ENCODE data around the gene ABCA13. TPM values are rescaled to one million over a fixed set of nuclear protein-coding genes. Genes with fewer than 3 reads are reported as not detected.

The ABCA13 gene
- total and polyA plus RNA-seq, 4 donors = 1.2 to 23.2 (median 3.5) TPM

DNA sequence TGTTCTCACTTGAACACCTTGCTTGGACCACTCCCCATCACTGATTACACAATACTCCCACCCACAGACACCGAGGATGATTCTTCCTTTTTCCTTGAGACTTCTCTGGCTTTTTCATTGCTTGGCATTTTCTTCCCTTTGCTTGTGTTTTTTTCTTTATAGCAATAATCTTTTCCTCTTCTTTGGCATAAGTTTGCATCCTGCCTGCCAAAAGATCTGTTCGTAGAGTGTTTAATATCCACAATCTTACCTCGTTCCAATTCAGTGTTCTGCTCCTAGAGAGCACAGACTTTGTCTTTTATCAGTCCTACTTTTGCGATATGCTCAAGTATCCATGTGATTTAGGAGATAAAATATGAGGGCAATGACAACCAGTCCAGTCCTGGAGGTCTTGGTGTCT is 449.8 kb downstream of the ABCA13 start:
- WGBS, 2 donors = 61 to 62% methylated on average over 4 of the region's 4 CpGs
- H3K4me1 ChIP-seq (ENCODE audit: control insufficient read depth in 5 of 5, insufficient read depth in 5 of 5, low read length in 5 of 5) = peaks cover 0 to 11% (median 0%) of the 10 kb centered on the region in 5 donors
- H3K27ac ChIP-seq (ENCODE audit: low read depth in 1 of 2, low read length in 1 of 2) = no peak overlapping the region
- no peaks in the 10 kb centered on the region for H3K27me3 ChIP-seq (ENCODE audit: control insufficient read depth in 3 of 3, insufficient read depth in 3 of 3, low read length in 2 of 3)
- H3K9ac ChIP-seq (ENCODE audit: insufficient read depth in 1 of 2, low read length in 2 of 2) = no peak overlapping the region
- no peaks in the 10 kb centered on the region for H3K36me3 ChIP-seq (ENCODE audit: control insufficient read depth in 4 of 4, insufficient read depth in 4 of 4, low read length in 4 of 4)
- no peak overlapping the region for H3K4me3 ChIP-seq
- TF ChIP-seq, protein P1, sequence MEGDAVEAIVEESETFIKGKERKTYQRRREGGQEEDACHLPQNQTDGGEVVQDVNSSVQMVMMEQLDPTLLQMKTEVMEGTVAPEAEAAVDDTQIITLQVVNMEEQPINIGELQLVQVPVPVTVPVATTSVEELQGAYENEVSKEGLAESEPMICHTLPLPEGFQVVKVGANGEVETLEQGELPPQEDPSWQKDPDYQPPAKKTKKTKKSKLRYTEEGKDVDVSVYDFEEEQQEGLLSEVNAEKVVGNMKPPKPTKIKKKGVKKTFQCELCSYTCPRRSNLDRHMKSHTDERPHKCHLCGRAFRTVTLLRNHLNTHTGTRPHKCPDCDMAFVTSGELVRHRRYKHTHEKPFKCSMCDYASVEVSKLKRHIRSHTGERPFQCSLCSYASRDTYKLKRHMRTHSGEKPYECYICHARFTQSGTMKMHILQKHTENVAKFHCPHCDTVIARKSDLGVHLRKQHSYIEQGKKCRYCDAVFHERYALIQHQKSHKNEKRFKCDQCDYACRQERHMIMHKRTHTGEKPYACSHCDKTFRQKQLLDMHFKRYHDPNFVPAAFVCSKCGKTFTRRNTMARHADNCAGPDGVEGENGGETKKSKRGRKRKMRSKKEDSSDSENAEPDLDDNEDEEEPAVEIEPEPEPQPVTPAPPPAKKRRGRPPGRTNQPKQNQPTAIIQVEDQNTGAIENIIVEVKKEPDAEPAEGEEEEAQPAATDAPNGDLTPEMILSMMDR (IDR thresholded peaks at IDR 0.05; ENCODE audit: control extremely low read depth, extremely low read depth) = no peak
- ATAC-seq (ENCODE audit: insufficient read depth, low FRiP score) (no peak), DNase-seq (peak in 2 of 3 donors; percentile 60 to 68)
- peaks cover 0 to 2% (median 0%) of the 10 kb centered on the region in 4 donors for H3K9me3 ChIP-seq (ENCODE audit: control insufficient read depth in 4 of 4, insufficient read depth in 3 of 4, low read length in 3 of 4)

DNA sequence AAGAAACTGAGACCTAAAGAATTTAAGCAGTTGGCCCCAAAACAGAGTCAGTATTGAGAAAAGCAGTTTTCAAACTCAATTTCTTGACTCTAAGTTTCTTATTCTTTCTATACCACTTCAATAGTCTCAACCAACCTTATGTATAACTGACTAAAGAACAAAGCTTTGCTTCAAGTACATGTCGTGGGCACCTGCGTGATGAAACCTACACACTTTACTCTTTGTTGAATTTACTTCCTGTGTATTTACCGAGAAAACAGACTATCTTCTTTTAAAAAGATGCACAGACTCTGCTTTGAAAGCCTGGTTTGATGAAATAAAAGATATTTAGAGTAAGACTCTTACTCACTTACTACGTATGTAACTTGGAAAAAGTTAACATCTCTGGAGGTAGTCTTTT is 455.9 kb downstream of the ABCA13 start:
- H3K27ac ChIP-seq (ENCODE audit: low read depth in 1 of 2, low read length in 1 of 2) = no peak overlapping the region
- no peaks in the 10 kb centered on the region for H3K36me3 ChIP-seq (ENCODE audit: control insufficient read depth in 4 of 4, insufficient read depth in 4 of 4, low read length in 4 of 4)
- DNase-seq (no peak), ATAC-seq (ENCODE audit: insufficient read depth, low FRiP score) (no peak)
- no peak overlapping the region for H3K9ac ChIP-seq (ENCODE audit: insufficient read depth in 1 of 2, low read length in 2 of 2)
- H3K4me1 ChIP-seq (ENCODE audit: control insufficient read depth in 5 of 5, insufficient read depth in 5 of 5, low read length in 5 of 5) = no peaks in the 10 kb centered on the region
- no peaks in the 10 kb centered on the region for H3K27me3 ChIP-seq (ENCODE audit: control insufficient read depth in 3 of 3, insufficient read depth in 3 of 3, low read length in 2 of 3)
- 81 to 89% methylated on average over 4 of the region's 4 CpGs for WGBS, 2 donors
- H3K4me3 ChIP-seq = no peak overlapping the region
- peaks cover 0 to 2% (median 0%) of the 10 kb centered on the region in 4 donors for H3K9me3 ChIP-seq (ENCODE audit: control insufficient read depth in 4 of 4, insufficient read depth in 3 of 4, low read length in 3 of 4)
- TF ChIP-seq, protein P1 (IDR thresholded peaks at IDR 0.05; ENCODE audit: control extremely low read depth, extremely low read depth) = no peak

DNA sequence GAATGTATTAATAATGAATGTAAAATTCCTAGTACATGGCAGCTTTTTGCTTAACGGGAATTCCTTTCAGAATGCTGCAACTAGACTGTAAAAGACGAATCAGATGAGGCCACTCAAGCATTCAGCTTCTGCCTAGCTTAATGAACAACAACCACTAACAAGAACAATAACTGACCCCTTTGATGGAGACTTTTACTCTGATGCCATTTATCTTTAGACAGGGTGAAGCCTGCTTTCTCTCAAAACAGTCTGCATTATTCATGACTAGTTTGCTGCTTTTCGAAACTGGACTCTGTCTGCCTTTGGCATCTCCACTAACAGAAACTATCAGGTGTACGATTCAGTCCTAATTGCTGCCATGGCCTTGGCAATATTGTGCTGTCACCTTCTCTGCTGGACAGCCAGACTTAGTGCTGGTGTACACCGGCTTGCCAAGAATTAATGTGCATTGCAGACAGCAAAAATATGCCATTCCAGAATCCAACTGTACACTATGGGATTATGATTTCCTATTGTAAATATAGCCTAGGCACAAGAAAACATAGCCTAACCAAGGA is 457.6 kb downstream of the ABCA13 start:
- WGBS, 2 donors = 86 to 95% methylated on average over 5 of the region's 5 CpGs
- H3K36me3 ChIP-seq (ENCODE audit: control insufficient read depth in 4 of 4, insufficient read depth in 4 of 4, low read length in 4 of 4) = no peaks in the 10 kb centered on the region
- no peak for ATAC-seq (ENCODE audit: insufficient read depth, low FRiP score)
- no peaks in the 10 kb centered on the region for H3K4me1 ChIP-seq (ENCODE audit: control insufficient read depth in 5 of 5, insufficient read depth in 5 of 5, low read length in 5 of 5)
- TF ChIP-seq, protein P1 (IDR thresholded peaks at IDR 0.05; ENCODE audit: control extremely low read depth, extremely low read depth) = no peak
- no peak for DNase-seq
- no peak overlapping the region for H3K4me3 ChIP-seq
- H3K27ac ChIP-seq (ENCODE audit: low read depth in 1 of 2, low read length in 1 of 2) = no peak overlapping the region
- H3K9me3 ChIP-seq (ENCODE audit: control insufficient read depth in 4 of 4, insufficient read depth in 3 of 4, low read length in 3 of 4) = no peaks in the 10 kb centered on the region
- H3K9ac ChIP-seq (ENCODE audit: insufficient read depth in 1 of 2, low read length in 2 of 2) = no peak overlapping the region
- H3K27me3 ChIP-seq (ENCODE audit: control insufficient read depth in 3 of 3, insufficient read depth in 3 of 3, low read length in 2 of 3) = no peaks in the 10 kb centered on the region

Measured in lung (tissue), 12 donors.